D341Med (cell line): ENCODE results near the gene PCDH19.

Source experiments
- DNase-seq: peaks from one replicate; pipeline ENCODE4 v3.0.0; 2012; ENCODE audit warnings: low spot score

The PCDH19 gene

GRCh38 chrX:100299559-100299958 lies 110.5 kb downstream of the PCDH19 start:
- no peak for DNase-seq

GRCh38 chrX:100297728-100298127 lies 112.3 kb downstream of the PCDH19 start:
- DNase-seq, result no peak

GRCh38 chrX:100296183-100296753 lies 113.8 kb downstream of the PCDH19 start:
- DNase-seq, result no peak

- DNase-seq, result no peak
Measured at GRCh38 chrX:100294965-100295364, 115.1 kb downstream of the PCDH19 start.

GRCh38 chrX:100289066-100289558 lies 121.0 kb downstream of the PCDH19 start:
- DNase-seq, result no peak

- no peak for DNase-seq
Measured at GRCh38 chrX:100277231-100277630, 132.8 kb downstream of the PCDH19 start.

- DNase-seq, result no peak
Measured at GRCh38 chrX:100274916-100275315, 135.2 kb downstream of the PCDH19 start.

- no peak for DNase-seq
Measured at GRCh38 chrX:100265179-100265578, 144.9 kb downstream of the PCDH19 start.

GRCh38 chrX:100264200-100264599 lies 145.9 kb downstream of the PCDH19 start:
- no peak for DNase-seq

GRCh38 chrX:100263650-100264049 lies 146.4 kb downstream of the PCDH19 start:
- DNase-seq, result no peak

GRCh38 chrX:100248885-100249493 lies 161.1 kb downstream of the PCDH19 start:
- no peak for DNase-seq

- no peak for DNase-seq
Measured at GRCh38 chrX:100247826-100248225, 162.2 kb downstream of the PCDH19 start.

- DNase-seq, result no peak
Measured at GRCh38 chrX:100244681-100245080, 165.4 kb downstream of the PCDH19 start.
